H1 (cell line): Measurements from ENCODE around the gene RAB31. TPM values are rescaled to one million over a fixed set of nuclear protein-coding genes. Genes with fewer than 3 reads are reported as not detected.

Source experiments
- CTCF ChIA-PET: fragments of 300-600 bp; sonication (Branson Sonifier 250); formaldehyde crosslinking; loops from one replicate; lab custom pipeline; 2021; ENCODE audit not compliant: partially characterized antibody; lab: Charles Lee
- POLR2A ChIA-PET: fragments of 300-600 bp; sonication (Branson Sonifier 250); formaldehyde crosslinking; loops from one replicate; lab custom pipeline; 2021; ENCODE audit warnings: inconsistent platforms; ENCODE audit not compliant: partially characterized antibody; lab: Charles Lee
- DNase-seq, 2 experiments: peaks; one replicate each; pipeline versions ENCODE4 v3.0.0 to v3.0.0-alpha.2; 2010 to 2022; ENCODE audit warnings: low spot score in 2 of 2, low read depth in 1 of 2, mixed read lengths in 1 of 2
- FAIRE-seq: peaks from 2 replicates; lab custom pipeline; 2011; peaks lifted over from hg19 to GRCh38; lab: Jason Lieb, UNC
- H2AFZ ChIP-seq: 2 replicates; pipeline ENCODE4 v1.8.1; 2012; ENCODE audit warnings: low read length, inconsistent platforms
- H2AK5ac ChIP-seq: 2 replicates; pipeline ENCODE4 v1.6.1; 2013; ENCODE audit warnings: low read depth, low read length
- H2BK120ac ChIP-seq: replicated peaks from 2 replicates; pipeline ENCODE3; 2013; ENCODE audit warnings: low read depth, low read length, inconsistent platforms
- H2BK12ac ChIP-seq: 2 replicates; pipeline ENCODE4 v1.6.1; 2013; ENCODE audit warnings: low read depth, low read length
- H2BK15ac ChIP-seq: 2 replicates; pipeline ENCODE4 v1.6.1; 2013; ENCODE audit warnings: low read length
- H2BK20ac ChIP-seq: 2 replicates; pipeline ENCODE4 v1.6.1; 2013; ENCODE audit warnings: low read length
- H2BK5ac ChIP-seq: 2 replicates; pipeline ENCODE4 v1.6.1; 2013; ENCODE audit warnings: low read depth, low read length
- H3K14ac ChIP-seq: 2 replicates; pipeline ENCODE4 v1.6.1; 2013; ENCODE audit warnings: inconsistent platforms; ENCODE audit not compliant: insufficient read length
- H3K18ac ChIP-seq: 2 replicates; pipeline ENCODE4 v1.6.1; 2013; ENCODE audit warnings: low read length; ENCODE audit errors: extremely low read depth
- H3K23ac ChIP-seq: 2 replicates; pipeline ENCODE4 v1.6.1; 2013; ENCODE audit warnings: inconsistent platforms; ENCODE audit not compliant: insufficient read length
- H3K23me2 ChIP-seq: 2 replicates; pipeline ENCODE4 v1.6.1; 2013; ENCODE audit warnings: low read depth, low read length
- H3K27ac ChIP-seq: 2 replicates; pipeline ENCODE4 v1.6.1; 2011; ENCODE audit warnings: low read depth, low read length, inconsistent platforms
- H3K27me3 ChIP-seq, 4 experiments: replicated peaks in 1 of 4; 1 replicate in 1 of 4; 2 replicates in 3 of 4; pipeline versions ENCODE4 v1.6.1 to v1.8.1; 2011 to 2013; ENCODE audit warnings: low read length in 3 of 4, mild to moderate bottlenecking in 3 of 4, inconsistent platforms in 2 of 4, mixed read lengths in 2 of 4, moderate library complexity in 1 of 4; ENCODE audit not compliant: control insufficient read depth in 3 of 4, insufficient read depth in 3 of 4; ENCODE audit errors: extremely low read depth in 1 of 4
- H3K36me3 ChIP-seq, 4 experiments: 2 replicates each; pipeline versions ENCODE4 v1.6.1 to v1.8.1; 2011 to 2013; ENCODE audit warnings: mild to moderate bottlenecking in 4 of 4, low read length in 3 of 4, moderate library complexity in 2 of 4, control low read depth in 1 of 4, inconsistent platforms in 1 of 4; ENCODE audit not compliant: insufficient read depth in 4 of 4, control insufficient read depth in 2 of 4
- H3K4ac ChIP-seq: replicated peaks from 2 replicates; pipeline ENCODE3; 2013; ENCODE audit warnings: low read length, low read depth, mixed read lengths, inconsistent platforms; ENCODE audit not compliant: insufficient read length
- H3K4me1 ChIP-seq, 4 experiments: replicated peaks in 1 of 4; 1 replicate in 1 of 4; 2 replicates in 3 of 4; pipeline versions ENCODE4 v1.6.1 to v1.8.1; 2011 to 2013; ENCODE audit warnings: low read length in 3 of 4, inconsistent platforms in 2 of 4, mixed read lengths in 1 of 4; ENCODE audit not compliant: insufficient read depth in 4 of 4, control insufficient read depth in 3 of 4
- H3K4me2 ChIP-seq, 2 experiments: 2 replicates each; pipeline versions ENCODE4 v1.6.1 to v1.8.1; 2011 to 2013; ENCODE audit warnings: low read depth in 2 of 2, low read length in 2 of 2, control low read depth in 1 of 2, inconsistent platforms in 1 of 2, mild to moderate bottlenecking in 1 of 2; ENCODE audit not compliant: insufficient read depth in 1 of 2
- H3K4me3 ChIP-seq, 4 experiments: fragments of 200-600, 300-600 bp in 1 of 4; sonication (generic), shearing (Covaris generic), sonication (Bioruptor Twin) in 1 of 4; 2 replicates each; pipeline versions ENCODE4 v1.5.1 to v1.8.1; 2011 to 2016; ENCODE audit warnings: low read length in 4 of 4, low read depth in 3 of 4, control low read depth in 2 of 4, inconsistent platforms in 2 of 4, mild to moderate bottlenecking in 2 of 4, mixed read lengths in 1 of 4, moderate library complexity in 1 of 4; ENCODE audit not compliant: insufficient read depth in 2 of 4; ENCODE audit errors: extremely low read depth in 1 of 4
- H3K56ac ChIP-seq: replicated peaks from 2 replicates; pipeline ENCODE3; 2013; ENCODE audit warnings: low read depth, mild to moderate bottlenecking, mixed read lengths, low read length, inconsistent platforms; ENCODE audit not compliant: insufficient read length
- H3K79me1 ChIP-seq: 2 replicates; pipeline ENCODE4 v1.6.1; 2013; ENCODE audit warnings: low read depth, low read length, control low read depth
- H3K79me2 ChIP-seq, 2 experiments: 2 replicates each; pipeline versions ENCODE4 v1.6.1 to v1.8.1; 2012 to 2013; ENCODE audit warnings: low read length in 2 of 2, mild to moderate bottlenecking in 2 of 2, inconsistent platforms in 1 of 2; ENCODE audit not compliant: insufficient read depth in 2 of 2, control insufficient read depth in 1 of 2
- H3K9ac ChIP-seq, 4 experiments: replicated peaks in 1 of 4; 1 replicate in 1 of 4; 2 replicates in 3 of 4; pipeline versions ENCODE4 v1.6.1 to v1.8.1; 2011 to 2013; ENCODE audit warnings: low read depth in 3 of 4, low read length in 3 of 4, control low read depth in 2 of 4, mild to moderate bottlenecking in 2 of 4, moderate library complexity in 2 of 4, inconsistent platforms in 1 of 4; ENCODE audit errors: extremely low read depth in 1 of 4
- H3K9me3 ChIP-seq, 2 experiments: 2 replicates each; pipeline versions ENCODE4 v1.6.1 to v1.8.1; 2012 to 2013; ENCODE audit warnings: mild to moderate bottlenecking in 2 of 2, moderate library complexity in 2 of 2, control low read depth in 1 of 2, inconsistent platforms in 1 of 2, low read depth in 1 of 2, low read length in 1 of 2, mixed read lengths in 1 of 2; ENCODE audit not compliant: insufficient read depth in 2 of 2
- H4K20me1 ChIP-seq, 2 experiments: replicated peaks in 1 of 2; 2 replicates each; pipeline versions ENCODE3 to v1.8.1; 2011 to 2013; ENCODE audit warnings: inconsistent platforms in 2 of 2, low read length in 2 of 2, mild to moderate bottlenecking in 1 of 2; ENCODE audit not compliant: insufficient read depth in 2 of 2, control insufficient read depth in 1 of 2
- H4K5ac ChIP-seq: 2 replicates; pipeline ENCODE4 v1.6.1; 2013; ENCODE audit warnings: low read length, low read depth, mixed read lengths, inconsistent platforms; ENCODE audit not compliant: insufficient read length
- H4K8ac ChIP-seq: 2 replicates; pipeline ENCODE4 v1.8.0; 2013; ENCODE audit warnings: mild to moderate bottlenecking, moderate library complexity, low read length, inconsistent platforms; ENCODE audit not compliant: insufficient read depth; ENCODE audit errors: extremely low read depth
- H4K91ac ChIP-seq: replicated peaks from 2 replicates; pipeline ENCODE3; 2013; ENCODE audit warnings: low read length, mixed read lengths, inconsistent platforms; ENCODE audit not compliant: insufficient read length
- POLR2AphosphoS5 ChIP-seq: IDR thresholded peaks from 2 replicates; pipeline ENCODE4 v1.6.1; 2011; ENCODE audit warnings: low read depth, low read length
- WGBS, 2 experiments: shearing (Covaris generic) in 1 of 2; methylation state at CpG; one replicate each; pipeline versions ENCODE4 v1.1.6 to v1.1.7; 2013 to 2015; ENCODE audit warnings: low lambda C conversion rate in 2 of 2, mixed read lengths in 2 of 2, inconsistent platforms in 1 of 2, low coverage in 1 of 2, missing lambda C conversion rate in 1 of 2; ENCODE audit not compliant: insufficient replicate concordance in 2 of 2, insufficient coverage in 1 of 2, insufficient read length in 1 of 2; ENCODE audit errors: extremely low coverage in 1 of 2, missing lambda C conversion rate in 1 of 2; 5-methylcytosine and 5-hydroxymethylcytosine counted together
- polyA plus RNA-seq, 7 experiments: library from polyadenylated mRNA; depleted of rRNA in 3 of 7; stranded (reverse) in 5 of 7; unstranded in 2 of 7; fragments of >200 nt in 5 of 7; fragments of 200-250 nt in 2 of 7; gene quantifications; 1 replicate in 5 of 7; 2 replicates in 1 of 7; 4 replicates in 1 of 7; pipeline versions ENCODE4 v1.2.1 to v1.2.3, GENCODE V29; 2011 to 2013; ENCODE audit warnings: missing spikeins in 2 of 7, mixed read lengths in 2 of 7
- total RNA-seq: library from RNA; stranded (reverse); fragmentation: NEBNext Ultra II Directional; extraction: Animal tissue kit (Norgen Biotek cat#: 25700); gene quantifications from 2 replicates; pipeline ENCODE4 v1.2.1, GENCODE V29; 2021

The RAB31 gene
- total and polyA plus RNA-seq, 2 of the 8 experiments (the other 6 are each of a cell fraction or from before 2014, with no cell fraction given): 15.2 to 40.9 TPM

DNA sequence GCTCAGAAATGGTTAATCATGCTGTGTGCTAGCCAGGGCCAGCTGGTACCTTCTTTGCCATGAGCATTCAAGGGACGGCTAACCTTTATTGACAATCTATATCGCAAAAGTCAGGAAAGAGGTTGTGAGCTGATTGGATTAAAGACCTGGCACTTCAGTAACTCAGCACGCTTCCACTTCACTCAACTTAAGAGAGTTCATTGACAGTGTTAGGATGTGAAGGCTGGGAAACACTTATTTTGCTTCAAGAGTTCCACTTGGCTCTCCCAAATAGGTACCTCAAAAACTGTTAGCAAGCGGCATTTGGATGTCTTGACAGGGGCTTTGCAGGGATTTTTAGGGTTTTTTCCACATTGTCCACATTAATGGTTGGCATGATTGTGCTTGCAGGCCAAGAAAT lies 152.6 kb downstream of the RAB31 start:
- Histone ChIP-seq H3K14ac (no peak overlapping the region), H2AFZ (no peak overlapping the region), H3K23ac (no peak overlapping the region), H3K18ac (no peak overlapping the region), H3K9ac (no peak overlapping the region), H3K79me1 (no peaks in the 10 kb centered on the region), H3K79me2 (no peaks in the 10 kb centered on the region), H3K27ac (no peak overlapping the region; the same call in 1 of the 2 replicates), H2BK12ac (no peak overlapping the region), H4K20me1 (no peaks in the 10 kb centered on the region), H3K4me2 (no peak overlapping the region), H3K27me3 (peaks cover 0 to 2% (median 0%) of the 10 kb centered on the region in 4 experiments; a peak in 1 of 7 replicates), H3K4ac (no peak overlapping the region), H2AK5ac (no peak overlapping the region), H3K36me3 (no peaks in the 10 kb centered on the region; a peak in 1 of 8 replicates), H4K5ac (no peak overlapping the region), H3K4me3 (no peak overlapping the region), H2BK15ac (no peak overlapping the region), H2BK120ac (no peak overlapping the region), H4K8ac (no peak overlapping the region), H3K23me2 (no peaks in the 10 kb centered on the region; the same call in 1 of the 2 replicates), H3K9me3 (peaks cover 4 to 11% of the 10 kb centered on the region in 2 experiments; a peak in 2 of 4 replicates), H4K91ac (no peak overlapping the region), H3K56ac (no peak overlapping the region), H3K4me1 (peaks cover 0 to 3% (median 0%) of the 10 kb centered on the region in 4 experiments; a peak in 2 of 7 replicates), H2BK20ac (no peak overlapping the region), H2BK5ac (no peak overlapping the region)
- WGBS, 2 experiments: 48% methylated on average over 4 of the region's 4 CpGs; no CpG with 5 or more reads in 1 of the 2 experiments
- ChIA-PET CTCF (interaction anchor here (0.7 to 1.5 kb wide), 3 partner anchors 9 to 90 kb away, joined by 4 to 7 read pairs (median 5); no protein-coding TSS in a partner anchor), POLR2A (no interaction called here)
- FAIRE-seq: no peak
- no peak for DNase-seq
- no peak for TF ChIP-seq POLR2AphosphoS5
